H1 (cell line): ENCODE data around the gene PPP1R13B. TPM values are rescaled to one million over a fixed set of nuclear protein-coding genes. Genes with fewer than 3 reads are reported as not detected.

Experiments
- CTCF ChIA-PET: fragments of 300-600 bp; sonication (Branson Sonifier 250); formaldehyde crosslinking; loops from one replicate; lab custom pipeline; 2021; ENCODE audit not compliant: partially characterized antibody; lab: Charles Lee
- POLR2A ChIA-PET: fragments of 300-600 bp; sonication (Branson Sonifier 250); formaldehyde crosslinking; loops from one replicate; lab custom pipeline; 2021; ENCODE audit warnings: inconsistent platforms; ENCODE audit not compliant: partially characterized antibody; lab: Charles Lee
- DNase-seq, 2 experiments: peaks; one replicate each; pipeline versions ENCODE4 v3.0.0 to v3.0.0-alpha.2; 2010 to 2022; ENCODE audit warnings: low spot score in 2 of 2, low read depth in 1 of 2, mixed read lengths in 1 of 2
- FAIRE-seq: peaks from 2 replicates; lab custom pipeline; 2011; peaks lifted over from hg19 to GRCh38; lab: Jason Lieb, UNC
- H2AFZ ChIP-seq: 2 replicates; pipeline ENCODE4 v1.8.1; 2012; ENCODE audit warnings: low read length, inconsistent platforms
- H2AK5ac ChIP-seq: 2 replicates; pipeline ENCODE4 v1.6.1; 2013; ENCODE audit warnings: low read depth, low read length
- H2BK120ac ChIP-seq: replicated peaks from 2 replicates; pipeline ENCODE3; 2013; ENCODE audit warnings: low read depth, low read length, inconsistent platforms
- H2BK12ac ChIP-seq: 2 replicates; pipeline ENCODE4 v1.6.1; 2013; ENCODE audit warnings: low read depth, low read length
- H2BK15ac ChIP-seq: 2 replicates; pipeline ENCODE4 v1.6.1; 2013; ENCODE audit warnings: low read length
- H2BK20ac ChIP-seq: 2 replicates; pipeline ENCODE4 v1.6.1; 2013; ENCODE audit warnings: low read length
- H2BK5ac ChIP-seq: 2 replicates; pipeline ENCODE4 v1.6.1; 2013; ENCODE audit warnings: low read depth, low read length
- H3K14ac ChIP-seq: 2 replicates; pipeline ENCODE4 v1.6.1; 2013; ENCODE audit warnings: inconsistent platforms; ENCODE audit not compliant: insufficient read length
- H3K18ac ChIP-seq: 2 replicates; pipeline ENCODE4 v1.6.1; 2013; ENCODE audit warnings: low read length; ENCODE audit errors: extremely low read depth
- H3K23ac ChIP-seq: 2 replicates; pipeline ENCODE4 v1.6.1; 2013; ENCODE audit warnings: inconsistent platforms; ENCODE audit not compliant: insufficient read length
- H3K23me2 ChIP-seq: 2 replicates; pipeline ENCODE4 v1.6.1; 2013; ENCODE audit warnings: low read depth, low read length
- H3K27ac ChIP-seq: 2 replicates; pipeline ENCODE4 v1.6.1; 2011; ENCODE audit warnings: low read depth, low read length, inconsistent platforms
- H3K27me3 ChIP-seq, 4 experiments: replicated peaks in 1 of 4; 1 replicate in 1 of 4; 2 replicates in 3 of 4; pipeline versions ENCODE4 v1.6.1 to v1.8.1; 2011 to 2013; ENCODE audit warnings: low read length in 3 of 4, mild to moderate bottlenecking in 3 of 4, inconsistent platforms in 2 of 4, mixed read lengths in 2 of 4, moderate library complexity in 1 of 4; ENCODE audit not compliant: control insufficient read depth in 3 of 4, insufficient read depth in 3 of 4; ENCODE audit errors: extremely low read depth in 1 of 4
- H3K36me3 ChIP-seq, 4 experiments: 2 replicates each; pipeline versions ENCODE4 v1.6.1 to v1.8.1; 2011 to 2013; ENCODE audit warnings: mild to moderate bottlenecking in 4 of 4, low read length in 3 of 4, moderate library complexity in 2 of 4, control low read depth in 1 of 4, inconsistent platforms in 1 of 4; ENCODE audit not compliant: insufficient read depth in 4 of 4, control insufficient read depth in 2 of 4
- H3K4ac ChIP-seq: replicated peaks from 2 replicates; pipeline ENCODE3; 2013; ENCODE audit warnings: low read length, low read depth, mixed read lengths, inconsistent platforms; ENCODE audit not compliant: insufficient read length
- H3K4me1 ChIP-seq, 4 experiments: replicated peaks in 1 of 4; 1 replicate in 1 of 4; 2 replicates in 3 of 4; pipeline versions ENCODE4 v1.6.1 to v1.8.1; 2011 to 2013; ENCODE audit warnings: low read length in 3 of 4, inconsistent platforms in 2 of 4, mixed read lengths in 1 of 4; ENCODE audit not compliant: insufficient read depth in 4 of 4, control insufficient read depth in 3 of 4
- H3K4me2 ChIP-seq, 2 experiments: 2 replicates each; pipeline versions ENCODE4 v1.6.1 to v1.8.1; 2011 to 2013; ENCODE audit warnings: low read depth in 2 of 2, low read length in 2 of 2, control low read depth in 1 of 2, inconsistent platforms in 1 of 2, mild to moderate bottlenecking in 1 of 2; ENCODE audit not compliant: insufficient read depth in 1 of 2
- H3K4me3 ChIP-seq, 4 experiments: fragments of 200-600, 300-600 bp in 1 of 4; sonication (generic), shearing (Covaris generic), sonication (Bioruptor Twin) in 1 of 4; 2 replicates each; pipeline versions ENCODE4 v1.5.1 to v1.8.1; 2011 to 2016; ENCODE audit warnings: low read length in 4 of 4, low read depth in 3 of 4, control low read depth in 2 of 4, inconsistent platforms in 2 of 4, mild to moderate bottlenecking in 2 of 4, mixed read lengths in 1 of 4, moderate library complexity in 1 of 4; ENCODE audit not compliant: insufficient read depth in 2 of 4; ENCODE audit errors: extremely low read depth in 1 of 4
- H3K56ac ChIP-seq: replicated peaks from 2 replicates; pipeline ENCODE3; 2013; ENCODE audit warnings: low read depth, mild to moderate bottlenecking, mixed read lengths, low read length, inconsistent platforms; ENCODE audit not compliant: insufficient read length
- H3K79me1 ChIP-seq: 2 replicates; pipeline ENCODE4 v1.6.1; 2013; ENCODE audit warnings: low read depth, low read length, control low read depth
- H3K79me2 ChIP-seq, 2 experiments: 2 replicates each; pipeline versions ENCODE4 v1.6.1 to v1.8.1; 2012 to 2013; ENCODE audit warnings: low read length in 2 of 2, mild to moderate bottlenecking in 2 of 2, inconsistent platforms in 1 of 2; ENCODE audit not compliant: insufficient read depth in 2 of 2, control insufficient read depth in 1 of 2
- H3K9ac ChIP-seq, 4 experiments: replicated peaks in 1 of 4; 1 replicate in 1 of 4; 2 replicates in 3 of 4; pipeline versions ENCODE4 v1.6.1 to v1.8.1; 2011 to 2013; ENCODE audit warnings: low read depth in 3 of 4, low read length in 3 of 4, control low read depth in 2 of 4, mild to moderate bottlenecking in 2 of 4, moderate library complexity in 2 of 4, inconsistent platforms in 1 of 4; ENCODE audit errors: extremely low read depth in 1 of 4
- H3K9me3 ChIP-seq, 2 experiments: 2 replicates each; pipeline versions ENCODE4 v1.6.1 to v1.8.1; 2012 to 2013; ENCODE audit warnings: mild to moderate bottlenecking in 2 of 2, moderate library complexity in 2 of 2, control low read depth in 1 of 2, inconsistent platforms in 1 of 2, low read depth in 1 of 2, low read length in 1 of 2, mixed read lengths in 1 of 2; ENCODE audit not compliant: insufficient read depth in 2 of 2
- H4K20me1 ChIP-seq, 2 experiments: replicated peaks in 1 of 2; 2 replicates each; pipeline versions ENCODE3 to v1.8.1; 2011 to 2013; ENCODE audit warnings: inconsistent platforms in 2 of 2, low read length in 2 of 2, mild to moderate bottlenecking in 1 of 2; ENCODE audit not compliant: insufficient read depth in 2 of 2, control insufficient read depth in 1 of 2
- H4K5ac ChIP-seq: 2 replicates; pipeline ENCODE4 v1.6.1; 2013; ENCODE audit warnings: low read length, low read depth, mixed read lengths, inconsistent platforms; ENCODE audit not compliant: insufficient read length
- H4K8ac ChIP-seq: 2 replicates; pipeline ENCODE4 v1.8.0; 2013; ENCODE audit warnings: mild to moderate bottlenecking, moderate library complexity, low read length, inconsistent platforms; ENCODE audit not compliant: insufficient read depth; ENCODE audit errors: extremely low read depth
- H4K91ac ChIP-seq: replicated peaks from 2 replicates; pipeline ENCODE3; 2013; ENCODE audit warnings: low read length, mixed read lengths, inconsistent platforms; ENCODE audit not compliant: insufficient read length
- TBP ChIP-seq: IDR thresholded peaks from 2 replicates; pipeline ENCODE4 v1.6.1; 2011; ENCODE audit warnings: low read depth, low read length, improper control_type of control experiment
- WGBS, 2 experiments: shearing (Covaris generic) in 1 of 2; methylation state at CpG; one replicate each; pipeline versions ENCODE4 v1.1.6 to v1.1.7; 2013 to 2015; ENCODE audit warnings: low lambda C conversion rate in 2 of 2, mixed read lengths in 2 of 2, inconsistent platforms in 1 of 2, low coverage in 1 of 2, missing lambda C conversion rate in 1 of 2; ENCODE audit not compliant: insufficient replicate concordance in 2 of 2, insufficient coverage in 1 of 2, insufficient read length in 1 of 2; ENCODE audit errors: extremely low coverage in 1 of 2, missing lambda C conversion rate in 1 of 2; 5-methylcytosine and 5-hydroxymethylcytosine counted together
- polyA plus RNA-seq, 7 experiments: library from polyadenylated mRNA; depleted of rRNA in 3 of 7; stranded (reverse) in 5 of 7; unstranded in 2 of 7; fragments of >200 nt in 5 of 7; fragments of 200-250 nt in 2 of 7; gene quantifications; 1 replicate in 5 of 7; 2 replicates in 1 of 7; 4 replicates in 1 of 7; pipeline versions ENCODE4 v1.2.1 to v1.2.3, GENCODE V29; 2011 to 2013; ENCODE audit warnings: missing spikeins in 2 of 7, mixed read lengths in 2 of 7
- total RNA-seq: library from RNA; stranded (reverse); fragmentation: NEBNext Ultra II Directional; extraction: Animal tissue kit (Norgen Biotek cat#: 25700); gene quantifications from 2 replicates; pipeline ENCODE4 v1.2.1, GENCODE V29; 2021
- TF ChIP-seq, protein P1 (sequence below): IDR thresholded peaks from 2 replicates; pipeline ENCODE4 v1.6.1; 2011; ENCODE audit warnings: low read length, improper control_type of control experiment

Gene PPP1R13B
- total and polyA plus RNA-seq, 2 of the 8 experiments (the other 6 are each of a cell fraction or from before 2014, with no cell fraction given) = 2.6 to 8.9 TPM

DNA sequence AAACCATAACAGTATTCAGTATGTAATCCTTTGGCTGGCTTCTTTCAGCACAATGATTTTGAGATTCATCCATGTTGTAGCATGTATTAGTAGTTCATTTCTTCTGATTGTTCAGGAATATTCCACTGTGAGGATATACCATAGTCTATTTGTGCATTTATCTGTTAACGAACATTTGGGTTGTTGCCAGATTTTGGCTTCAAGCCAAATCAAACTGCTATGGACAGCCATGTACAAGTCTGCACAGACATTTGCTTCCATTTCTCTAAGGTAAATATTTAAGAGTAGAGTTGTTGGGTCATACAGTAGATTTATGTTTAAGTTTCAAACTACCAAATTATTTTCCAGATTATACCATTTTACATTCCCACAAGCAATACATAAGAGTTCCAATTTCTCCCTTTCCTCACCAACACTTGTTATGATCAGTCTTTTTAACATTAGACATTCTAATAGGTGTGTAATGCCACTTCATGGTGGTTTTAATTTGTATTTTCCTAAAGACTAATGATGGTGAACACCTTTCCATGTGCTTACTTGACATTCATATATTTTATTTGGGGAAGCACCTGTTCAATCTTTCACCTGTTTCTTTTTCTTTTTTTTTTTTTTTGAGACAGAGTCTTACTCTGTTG is 75.2 kb downstream of the PPP1R13B start:
- H2BK12ac ChIP-seq = no peak overlapping the region
- H3K23me2 ChIP-seq = no peaks in the 10 kb centered on the region
- no peaks in the 10 kb centered on the region for H3K9me3 ChIP-seq
- H3K4me2 ChIP-seq = no peak overlapping the region
- no peaks in the 10 kb centered on the region for H3K36me3 ChIP-seq
- FAIRE-seq = no peak
- H4K8ac ChIP-seq = no peak overlapping the region
- no peak overlapping the region for H3K9ac ChIP-seq
- no peak overlapping the region for H3K4ac ChIP-seq
- POLR2A ChIA-PET = no interaction called here
- 94% methylated on average over 1 of the region's 1 CpG; no CpG with 5 or more reads in 1 of the 2 experiments for WGBS, 2 experiments
- no peak overlapping the region for H3K23ac ChIP-seq
- H3K27me3 ChIP-seq = no peaks in the 10 kb centered on the region
- no peak overlapping the region for H2BK120ac ChIP-seq
- TF ChIP-seq TBP = no peak
- TF ChIP-seq, protein P1, sequence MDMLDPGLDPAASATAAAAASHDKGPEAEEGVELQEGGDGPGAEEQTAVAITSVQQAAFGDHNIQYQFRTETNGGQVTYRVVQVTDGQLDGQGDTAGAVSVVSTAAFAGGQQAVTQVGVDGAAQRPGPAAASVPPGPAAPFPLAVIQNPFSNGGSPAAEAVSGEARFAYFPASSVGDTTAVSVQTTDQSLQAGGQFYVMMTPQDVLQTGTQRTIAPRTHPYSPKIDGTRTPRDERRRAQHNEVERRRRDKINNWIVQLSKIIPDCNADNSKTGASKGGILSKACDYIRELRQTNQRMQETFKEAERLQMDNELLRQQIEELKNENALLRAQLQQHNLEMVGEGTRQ = no peak
- H3K79me2 ChIP-seq = no peaks in the 10 kb centered on the region
- H3K4me3 ChIP-seq = no peak overlapping the region
- no peak overlapping the region for H4K91ac ChIP-seq
- no peak overlapping the region for H2AFZ ChIP-seq
- no peak for DNase-seq
- H2BK15ac ChIP-seq = no peak overlapping the region
- no peak overlapping the region for H4K5ac ChIP-seq
- H3K56ac ChIP-seq = no peak overlapping the region
- no peaks in the 10 kb centered on the region for H3K4me1 ChIP-seq
- H2AK5ac ChIP-seq = no peak overlapping the region
- H2BK5ac ChIP-seq = no peak overlapping the region
- H3K79me1 ChIP-seq = no peaks in the 10 kb centered on the region
- no peak overlapping the region for H3K14ac ChIP-seq
- no peak overlapping the region for H2BK20ac ChIP-seq
- H4K20me1 ChIP-seq = no peaks in the 10 kb centered on the region
- H3K18ac ChIP-seq = no peak overlapping the region
- H3K27ac ChIP-seq = no peak overlapping the region
- CTCF ChIA-PET = interaction anchor here (1.2 to 2.4 kb wide), 2 partner anchors 33 to 129 kb away, joined by 8 read pairs; no protein-coding TSS in a partner anchor
